ENCODE measurements around the gene ECE1.

The ECE1 gene

DNA sequence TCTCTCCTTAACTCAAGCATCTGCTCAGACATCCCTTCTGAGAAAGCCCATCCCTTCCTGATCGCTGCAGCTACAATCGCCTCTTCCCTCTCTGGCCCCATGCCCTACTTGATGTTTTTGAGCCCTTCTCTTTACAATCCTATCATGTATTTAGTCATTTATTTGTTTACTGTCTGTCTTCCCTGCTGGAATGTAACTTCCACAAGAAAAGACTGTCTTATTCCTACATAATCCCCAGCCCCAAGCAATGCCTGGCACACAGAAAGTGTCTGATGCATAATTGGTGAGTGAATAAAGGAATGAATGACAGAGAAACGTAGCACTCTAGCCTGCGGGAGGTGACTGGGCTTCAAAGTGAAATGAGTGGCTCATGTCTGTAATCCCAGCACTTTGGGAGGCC is 25.4 kb downstream of the ECE1 start:
- H3K9me3 ChIP-seq (ENCODE audit: low read length), result peaks cover 4% of the 10 kb centered on the region; the same call in 1 of the 2 replicates
- H2AFZ ChIP-seq (ENCODE audit: low read length), result no peak overlapping the region
- no peak overlapping the region for H3K27ac ChIP-seq (ENCODE audit: low read depth, low read length, poor library complexity, severe bottlenecking)
- no peak for TF ChIP-seq CTCF (IDR thresholded peaks at IDR 0.05; ENCODE audit: low read length)
- TF ChIP-seq EZH2 (IDR thresholded peaks at IDR 0.05; ENCODE audit: borderline replicate concordance, low read length), result no peak
- no peaks in the 10 kb centered on the region for H4K20me1 ChIP-seq (ENCODE audit: insufficient read depth, low read length)
- H3K79me2 ChIP-seq (ENCODE audit: insufficient read depth, low read length), result no peaks in the 10 kb centered on the region
- H3K4me1 ChIP-seq (ENCODE audit: insufficient read depth, low read length, severe bottlenecking), result no peaks in the 10 kb centered on the region
- no peak overlapping the region for H3K4me3 ChIP-seq (ENCODE audit: low read depth, low read length, poor library complexity, severe bottlenecking)
- no peak overlapping the region for H3K9ac ChIP-seq (ENCODE audit: low read length)
- peaks cover 37% of the 10 kb centered on the region for H3K36me3 ChIP-seq (ENCODE audit: insufficient read depth, low read length)
- H3K4me2 ChIP-seq (ENCODE audit: low read length), result no peak overlapping the region
- H3F3A ChIP-seq (ENCODE audit: insufficient read depth, low read length), result no peaks in the 10 kb centered on the region
- H3K27me3 ChIP-seq (ENCODE audit: insufficient read depth, low read length), result no peaks in the 10 kb centered on the region
- H3K9me2 ChIP-seq (ENCODE audit: low read depth, low read length), result no peaks in the 10 kb centered on the region

GRCh38 chr1:21263653-21264225 is 26.5 kb downstream of the ECE1 start:
- Histone ChIP-seq H3K9me2 (ENCODE audit: low read depth, low read length) (no peaks in the 10 kb centered on the region), H3K9me3 (ENCODE audit: low read length) (peaks cover 4% of the 10 kb centered on the region; the same call in 1 of the 2 replicates), H3K4me3 (ENCODE audit: low read depth, low read length, poor library complexity, severe bottlenecking) (no peak overlapping the region), H3K9ac (ENCODE audit: low read length) (no peak overlapping the region), H3K79me2 (ENCODE audit: insufficient read depth, low read length) (no peaks in the 10 kb centered on the region), H3K27me3 (ENCODE audit: insufficient read depth, low read length) (no peaks in the 10 kb centered on the region), H2AFZ (ENCODE audit: low read length) (no peak overlapping the region), H4K20me1 (ENCODE audit: insufficient read depth, low read length) (no peaks in the 10 kb centered on the region), H3K4me2 (ENCODE audit: low read length) (no peak overlapping the region), H3K27ac (ENCODE audit: low read depth, low read length, poor library complexity, severe bottlenecking) (no peak overlapping the region), H3F3A (ENCODE audit: insufficient read depth, low read length) (no peaks in the 10 kb centered on the region), H3K4me1 (ENCODE audit: insufficient read depth, low read length, severe bottlenecking) (no peaks in the 10 kb centered on the region), H3K36me3 (ENCODE audit: insufficient read depth, low read length) (peaks cover 25% of the 10 kb centered on the region)
- TF ChIP-seq EZH2 (IDR thresholded peaks at IDR 0.05; ENCODE audit: borderline replicate concordance, low read length) (no peak), CTCF (IDR thresholded peaks at IDR 0.05; ENCODE audit: low read length) (no peak)

DNA sequence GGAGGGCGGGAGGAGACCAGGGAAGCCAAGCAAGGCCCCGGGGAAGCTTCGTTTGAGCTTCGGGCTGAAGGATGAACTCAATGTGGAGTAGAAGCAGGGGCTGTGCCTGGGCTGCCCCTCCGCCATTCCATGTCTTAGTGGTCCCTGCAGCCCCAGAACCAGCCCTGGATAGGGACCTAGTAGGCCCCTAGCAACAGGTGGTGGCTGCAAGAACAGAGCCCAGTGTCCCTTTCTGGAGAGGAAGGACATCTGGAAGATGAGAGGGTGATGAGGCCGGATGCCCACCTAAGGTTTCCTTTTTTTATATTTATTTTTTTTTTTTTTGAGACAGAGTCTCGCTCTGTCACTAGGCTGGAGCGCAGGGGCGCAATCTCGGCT is 27.2 kb downstream of the ECE1 start:
- peaks cover 4% of the 10 kb centered on the region; the same call in 1 of the 2 replicates for H3K9me3 ChIP-seq (ENCODE audit: low read length)
- no peaks in the 10 kb centered on the region for H3K9me2 ChIP-seq (ENCODE audit: low read depth, low read length)
- H3K36me3 ChIP-seq (ENCODE audit: insufficient read depth, low read length), result peaks cover 18% of the 10 kb centered on the region
- H3K27me3 ChIP-seq (ENCODE audit: insufficient read depth, low read length), result no peaks in the 10 kb centered on the region
- no peak overlapping the region for H2AFZ ChIP-seq (ENCODE audit: low read length)
- no peak overlapping the region for H3K27ac ChIP-seq (ENCODE audit: low read depth, low read length, poor library complexity, severe bottlenecking)
- no peak overlapping the region for H3K4me3 ChIP-seq (ENCODE audit: low read depth, low read length, poor library complexity, severe bottlenecking)
- no peaks in the 10 kb centered on the region for H3F3A ChIP-seq (ENCODE audit: insufficient read depth, low read length)
- no peaks in the 10 kb centered on the region for H3K4me1 ChIP-seq (ENCODE audit: insufficient read depth, low read length, severe bottlenecking)
- no peaks in the 10 kb centered on the region for H4K20me1 ChIP-seq (ENCODE audit: insufficient read depth, low read length)
- H3K9ac ChIP-seq (ENCODE audit: low read length), result no peak overlapping the region
- no peak overlapping the region for H3K4me2 ChIP-seq (ENCODE audit: low read length)
- H3K79me2 ChIP-seq (ENCODE audit: insufficient read depth, low read length), result no peaks in the 10 kb centered on the region
- no peak for TF ChIP-seq EZH2 (IDR thresholded peaks at IDR 0.05; ENCODE audit: borderline replicate concordance, low read length)
- no peak for TF ChIP-seq CTCF (IDR thresholded peaks at IDR 0.05; ENCODE audit: low read length)
